GM13976 (cell line): ENCODE results near the gene KYAT1.

ENCODE experiments used
- DNase-seq: peaks from one replicate; pipeline ENCODE4 v3.0.0; 2012; ENCODE audit warnings: low spot score
- in situ Hi-C: fragments of 300-500 bp; cut with MboI; formaldehyde crosslinking; loops from one replicate; pipeline ENCODE4 v1.12.0; 2022; ENCODE audit warnings: low sequenced_read_pairs, mixed read lengths, inconsistent platforms; ENCODE audit not compliant: unreplicated experiment
- TF ChIP-seq, protein P1 (sequence below): IDR thresholded peaks from 2 replicates; pipeline ENCODE4 v1.5.1; 2012; ENCODE audit warnings: borderline replicate concordance, mild to moderate bottlenecking; ENCODE audit not compliant: insufficient read depth; ENCODE audit errors: extremely low read depth, missing control alignments, control extremely low read depth

Gene KYAT1

DNA sequence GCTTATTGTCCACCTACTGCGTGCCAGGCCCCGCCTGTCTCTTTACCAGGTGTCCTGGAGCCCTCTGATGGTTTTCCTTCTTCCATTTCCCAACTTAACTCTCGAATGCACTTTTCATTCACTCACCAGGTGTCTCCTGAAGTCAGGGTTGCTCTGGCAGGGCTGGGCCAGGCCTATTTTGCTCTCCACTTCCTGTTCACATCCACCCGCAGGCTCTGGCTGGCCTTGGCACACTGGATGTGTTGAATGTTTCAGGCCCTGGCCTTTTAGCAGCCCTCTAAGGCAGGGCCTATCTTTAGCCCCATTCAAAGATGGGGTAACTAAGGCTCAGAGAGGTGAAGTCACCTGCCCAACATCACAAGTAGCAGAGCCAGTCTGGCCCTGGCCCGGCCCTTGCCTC lies 16.6 kb upstream of the KYAT1 start:
- TF ChIP-seq, protein P1, sequence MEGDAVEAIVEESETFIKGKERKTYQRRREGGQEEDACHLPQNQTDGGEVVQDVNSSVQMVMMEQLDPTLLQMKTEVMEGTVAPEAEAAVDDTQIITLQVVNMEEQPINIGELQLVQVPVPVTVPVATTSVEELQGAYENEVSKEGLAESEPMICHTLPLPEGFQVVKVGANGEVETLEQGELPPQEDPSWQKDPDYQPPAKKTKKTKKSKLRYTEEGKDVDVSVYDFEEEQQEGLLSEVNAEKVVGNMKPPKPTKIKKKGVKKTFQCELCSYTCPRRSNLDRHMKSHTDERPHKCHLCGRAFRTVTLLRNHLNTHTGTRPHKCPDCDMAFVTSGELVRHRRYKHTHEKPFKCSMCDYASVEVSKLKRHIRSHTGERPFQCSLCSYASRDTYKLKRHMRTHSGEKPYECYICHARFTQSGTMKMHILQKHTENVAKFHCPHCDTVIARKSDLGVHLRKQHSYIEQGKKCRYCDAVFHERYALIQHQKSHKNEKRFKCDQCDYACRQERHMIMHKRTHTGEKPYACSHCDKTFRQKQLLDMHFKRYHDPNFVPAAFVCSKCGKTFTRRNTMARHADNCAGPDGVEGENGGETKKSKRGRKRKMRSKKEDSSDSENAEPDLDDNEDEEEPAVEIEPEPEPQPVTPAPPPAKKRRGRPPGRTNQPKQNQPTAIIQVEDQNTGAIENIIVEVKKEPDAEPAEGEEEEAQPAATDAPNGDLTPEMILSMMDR = no peak
- DNase-seq = no peak
- in situ Hi-C loops = no loop called here

GRCh38 chr9:128895556-128895955 lies 13.8 kb upstream of the KYAT1 start:
- TF ChIP-seq, protein P1 = no peak
- in situ Hi-C loops = no loop called here
- DNase-seq = no peak

DNA sequence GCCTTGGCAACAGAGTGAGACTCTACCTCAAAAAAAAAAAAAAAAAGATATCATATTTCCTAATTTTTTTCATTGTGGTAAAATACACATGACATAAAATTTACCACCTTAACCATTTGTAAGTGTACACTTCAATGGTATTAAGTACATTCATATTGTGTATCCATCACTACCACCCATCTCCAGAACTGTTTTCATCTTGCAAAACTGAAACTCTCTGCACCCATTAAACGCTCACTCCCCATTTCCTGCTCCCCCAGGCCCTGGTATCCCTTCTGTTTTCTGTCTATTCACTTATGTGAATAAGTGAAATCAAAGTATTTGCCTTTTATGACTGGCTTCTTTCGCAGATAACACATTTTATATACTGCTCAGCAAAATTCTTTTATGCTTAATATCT lies 13.0 kb upstream of the KYAT1 start:
- in situ Hi-C loops = no loop called here
- TF ChIP-seq, protein P1 = no peak
- DNase-seq = no peak

GRCh38 chr9:128893354-128893753 lies 11.6 kb upstream of the KYAT1 start:
- in situ Hi-C loops = no loop called here
- TF ChIP-seq, protein P1 = no peak
- no peak for DNase-seq

DNA sequence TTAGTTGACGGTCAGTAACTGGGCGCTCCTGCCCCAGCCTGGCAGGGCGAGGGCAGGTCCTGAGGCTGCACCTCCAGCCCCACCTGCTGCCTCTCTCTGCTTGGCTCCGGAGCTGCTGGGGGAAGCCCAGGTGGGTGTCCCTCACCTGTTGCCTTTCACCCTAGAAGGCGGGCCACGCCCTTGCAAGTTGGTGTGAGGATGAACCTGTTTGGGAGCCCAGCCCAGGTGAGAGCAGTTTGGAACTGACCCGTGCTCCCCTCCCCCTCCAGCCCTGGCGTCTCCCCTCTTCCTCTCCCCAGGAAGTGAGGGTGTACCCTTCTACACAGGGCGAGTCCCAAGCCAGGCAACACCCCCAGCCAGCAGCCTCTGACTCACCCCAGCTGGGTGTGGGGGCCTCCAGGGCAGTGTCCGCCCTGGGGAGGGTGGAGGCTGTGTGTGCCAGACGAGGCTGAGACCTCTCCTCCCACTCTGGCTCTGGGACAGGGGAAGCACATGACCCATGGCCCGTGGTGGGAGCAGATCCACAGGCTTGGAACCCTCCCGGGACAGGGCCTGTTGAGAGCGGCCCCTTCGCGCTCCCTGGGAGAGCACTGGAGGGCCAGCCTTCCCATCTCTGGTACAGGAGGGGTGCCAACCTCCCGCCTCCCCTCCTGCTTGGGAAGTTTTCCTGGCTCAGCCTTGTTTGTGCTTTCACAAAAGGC lies 10.6 kb upstream of the KYAT1 start:
- DNase-seq = no peak
- in situ Hi-C loops = no loop called here
- TF ChIP-seq, protein P1 = no peak

DNA sequence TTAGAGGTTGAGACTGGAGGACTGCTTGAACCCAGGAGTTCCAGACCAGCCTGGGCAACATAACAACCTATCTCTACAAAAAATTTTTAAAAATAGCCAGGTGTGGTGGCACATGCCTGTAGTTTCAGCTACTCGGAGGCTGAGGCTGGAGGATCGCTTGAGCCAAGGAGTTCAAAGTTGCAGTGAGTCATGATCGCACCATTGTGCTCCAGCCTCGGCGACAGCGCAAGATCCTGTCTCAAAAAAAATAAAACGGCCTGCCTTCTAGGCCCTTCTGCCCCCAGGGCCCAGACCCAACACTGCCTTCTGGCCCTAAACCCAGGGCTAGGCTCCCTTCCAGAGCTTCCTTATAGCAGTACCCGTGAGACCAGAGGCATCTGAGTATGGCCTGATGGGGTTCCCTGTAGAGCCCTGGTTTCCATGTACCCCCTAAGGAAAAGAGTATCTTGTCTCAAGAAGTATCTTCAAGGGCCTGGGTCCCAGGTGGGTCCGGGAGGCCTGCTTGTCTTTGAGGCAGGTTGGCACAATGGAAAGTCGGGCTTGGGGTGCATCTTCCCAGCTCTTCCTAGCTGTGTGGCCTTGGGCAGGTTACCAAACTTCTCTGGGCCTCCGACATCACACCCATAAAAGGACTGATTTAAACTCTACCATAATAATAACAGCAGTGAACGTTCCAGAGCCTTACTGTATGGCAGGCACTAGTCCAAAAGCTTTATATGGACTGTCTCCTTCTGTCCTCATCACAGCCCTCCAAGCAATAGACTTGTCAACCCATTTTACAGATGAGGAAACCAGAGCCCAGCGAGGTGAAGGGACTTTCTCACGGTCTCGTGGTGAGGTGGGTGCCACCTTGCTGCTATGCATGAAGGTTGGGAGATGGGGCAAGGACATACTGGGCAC lies 9.8 kb upstream of the KYAT1 start:
- TF ChIP-seq, protein P1 = no peak
- in situ Hi-C loops = no loop called here
- no peak for DNase-seq
